ENCODE results near the gene LYRM4.

The LYRM4 gene

GRCh38 chr6:5205877-5206850 is 54.6 kb downstream of the LYRM4 start (continued):
- TF ChIP-seq TCF7L2 (IDR thresholded peaks at IDR 0.05; ENCODE audit: borderline replicate concordance, low read depth, low read length): no peak
- no peak for TF ChIP-seq ZNF155 (tag by site-specific recombination; IDR thresholded peaks at IDR 0.05)
- TF ChIP-seq ZNF510 (tag by site-specific recombination; IDR thresholded peaks at IDR 0.05; ENCODE audit: insufficient replicate concordance): no peak
- TF ChIP-seq ZNF677 (tag by site-specific recombination; IDR thresholded peaks at IDR 0.05): no peak
- no peak for TF ChIP-seq ZNF19 (tag by site-specific recombination; IDR thresholded peaks at IDR 0.05; ENCODE audit: low read depth)
- TF ChIP-seq, protein P1, sequence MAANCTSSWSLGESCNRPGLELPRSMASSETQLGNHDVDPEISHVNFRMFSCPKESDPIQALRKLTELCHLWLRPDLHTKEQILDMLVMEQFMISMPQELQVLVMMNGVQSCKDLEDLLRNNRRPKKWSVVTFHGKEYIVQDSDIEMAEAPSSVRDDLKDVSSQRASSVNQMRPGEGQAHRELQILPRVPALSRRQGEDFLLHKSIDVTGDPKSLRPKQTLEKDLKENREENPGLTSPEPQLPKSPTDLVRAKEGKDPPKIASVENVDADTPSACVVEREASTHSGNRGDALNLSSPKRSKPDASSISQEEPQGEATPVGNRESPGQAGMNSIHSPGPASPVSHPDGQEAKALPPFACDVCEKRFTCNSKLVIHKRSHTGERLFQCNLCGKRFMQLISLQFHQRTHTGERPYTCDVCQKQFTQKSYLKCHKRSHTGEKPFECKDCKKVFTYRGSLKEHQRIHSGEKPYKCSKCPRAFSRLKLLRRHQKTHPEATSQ (tag by site-specific recombination; IDR thresholded peaks at IDR 0.05): no peak
- no peak for TF ChIP-seq ZNF23 (tag by site-specific recombination; IDR thresholded peaks at IDR 0.05; ENCODE audit: borderline replicate concordance)
- TF ChIP-seq BCL11A (tag by site-specific recombination; IDR thresholded peaks at IDR 0.05; ENCODE audit: low read depth): no peak
- peak; percentile 56; the same call in 1 of the 2 replicates for TF ChIP-seq MZF1 (tag by site-specific recombination; IDR thresholded peaks at IDR 0.05; ENCODE audit: borderline replicate concordance)
- no peak for TF ChIP-seq ZNF571 (tag by site-specific recombination; IDR thresholded peaks at IDR 0.05)
- no peak for TF ChIP-seq ZNF266 (tag by site-specific recombination; IDR thresholded peaks at IDR 0.05; ENCODE audit: low read depth)
- TF ChIP-seq ZNF639 (tag by site-specific recombination; IDR thresholded peaks at IDR 0.05): no peak
- peak; percentile 45 for TF ChIP-seq ZBTB20 (tag by site-specific recombination; IDR thresholded peaks at IDR 0.05)
- peak; percentile 44; the same call in 1 of the 2 replicates for TF ChIP-seq ZNF423 (tag by site-specific recombination; IDR thresholded peaks at IDR 0.05)
- TF ChIP-seq ZNF747 (tag by site-specific recombination; IDR thresholded peaks at IDR 0.05): no peak
- no peak for TF ChIP-seq ZFP37 (tag by site-specific recombination; IDR thresholded peaks at IDR 0.05)
- TF ChIP-seq FEZF1 (tag by site-specific recombination; IDR thresholded peaks at IDR 0.05): peak; percentile 62
- TF ChIP-seq ZNF16 (tag by site-specific recombination; IDR thresholded peaks at IDR 0.05; ENCODE audit: low read depth): no peak
- TF ChIP-seq YY2 (tag by site-specific recombination; IDR thresholded peaks at IDR 0.05): no peak
- no peak for TF ChIP-seq ZNF768 (tag by site-specific recombination; IDR thresholded peaks at IDR 0.05)
- TF ChIP-seq ZIC2 (tag by site-specific recombination; IDR thresholded peaks at IDR 0.05): peak; percentile 92
- TF ChIP-seq, protein P2, sequence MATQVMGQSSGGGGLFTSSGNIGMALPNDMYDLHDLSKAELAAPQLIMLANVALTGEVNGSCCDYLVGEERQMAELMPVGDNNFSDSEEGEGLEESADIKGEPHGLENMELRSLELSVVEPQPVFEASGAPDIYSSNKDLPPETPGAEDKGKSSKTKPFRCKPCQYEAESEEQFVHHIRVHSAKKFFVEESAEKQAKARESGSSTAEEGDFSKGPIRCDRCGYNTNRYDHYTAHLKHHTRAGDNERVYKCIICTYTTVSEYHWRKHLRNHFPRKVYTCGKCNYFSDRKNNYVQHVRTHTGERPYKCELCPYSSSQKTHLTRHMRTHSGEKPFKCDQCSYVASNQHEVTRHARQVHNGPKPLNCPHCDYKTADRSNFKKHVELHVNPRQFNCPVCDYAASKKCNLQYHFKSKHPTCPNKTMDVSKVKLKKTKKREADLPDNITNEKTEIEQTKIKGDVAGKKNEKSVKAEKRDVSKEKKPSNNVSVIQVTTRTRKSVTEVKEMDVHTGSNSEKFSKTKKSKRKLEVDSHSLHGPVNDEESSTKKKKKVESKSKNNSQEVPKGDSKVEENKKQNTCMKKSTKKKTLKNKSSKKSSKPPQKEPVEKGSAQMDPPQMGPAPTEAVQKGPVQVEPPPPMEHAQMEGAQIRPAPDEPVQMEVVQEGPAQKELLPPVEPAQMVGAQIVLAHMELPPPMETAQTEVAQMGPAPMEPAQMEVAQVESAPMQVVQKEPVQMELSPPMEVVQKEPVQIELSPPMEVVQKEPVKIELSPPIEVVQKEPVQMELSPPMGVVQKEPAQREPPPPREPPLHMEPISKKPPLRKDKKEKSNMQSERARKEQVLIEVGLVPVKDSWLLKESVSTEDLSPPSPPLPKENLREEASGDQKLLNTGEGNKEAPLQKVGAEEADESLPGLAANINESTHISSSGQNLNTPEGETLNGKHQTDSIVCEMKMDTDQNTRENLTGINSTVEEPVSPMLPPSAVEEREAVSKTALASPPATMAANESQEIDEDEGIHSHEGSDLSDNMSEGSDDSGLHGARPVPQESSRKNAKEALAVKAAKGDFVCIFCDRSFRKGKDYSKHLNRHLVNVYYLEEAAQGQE (tag by site-specific recombination; IDR thresholded peaks at IDR 0.05): no peak
- no peak for TF ChIP-seq ZNF473 (tag by site-specific recombination; IDR thresholded peaks at IDR 0.05)
- TF ChIP-seq ZNF549 (tag by site-specific recombination; IDR thresholded peaks at IDR 0.05): no peak
- TF ChIP-seq, protein P3, sequence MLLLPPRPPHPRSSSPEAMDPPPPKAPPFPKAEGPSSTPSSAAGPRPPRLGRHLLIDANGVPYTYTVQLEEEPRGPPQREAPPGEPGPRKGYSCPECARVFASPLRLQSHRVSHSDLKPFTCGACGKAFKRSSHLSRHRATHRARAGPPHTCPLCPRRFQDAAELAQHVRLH (tag by site-specific recombination; IDR thresholded peaks at IDR 0.05): peak; percentile 27; the same call in 1 of the 2 replicates

Measured in HEK293 (cell line).